Endodermal cell (in vitro differentiated cells): Measurements from ENCODE around the gene SNX30. TPM values are rescaled to one million over a fixed set of nuclear protein-coding genes. Genes with fewer than 3 reads are reported as not detected.

Experiments
- DNase-seq: peaks from one replicate; pipeline ENCODE4 v3.0.0-alpha.2; 2017
- H3K27ac ChIP-seq: 2 replicates; pipeline ENCODE4 v1.5.1; 2013; ENCODE audit warnings: mild to moderate bottlenecking, low read depth, low read length, moderate library complexity
- H3K27me3 ChIP-seq: 2 replicates; pipeline ENCODE4 v1.6.1; 2013; ENCODE audit warnings: mild to moderate bottlenecking, low read length, moderate library complexity; ENCODE audit not compliant: insufficient read depth, control insufficient read depth, poor library complexity, severe bottlenecking
- H3K36me3 ChIP-seq: 2 replicates; pipeline ENCODE4 v1.7.0; 2013; ENCODE audit warnings: mild to moderate bottlenecking, low read length, moderate library complexity; ENCODE audit not compliant: control insufficient read depth, insufficient read depth
- H3K4me1 ChIP-seq: one replicate; pipeline ENCODE4 v1.7.0; 2013; ENCODE audit warnings: low read length; ENCODE audit not compliant: control insufficient read depth, insufficient read depth
- H3K4me3 ChIP-seq: 2 replicates; pipeline ENCODE4 v1.5.1; 2013; ENCODE audit warnings: mild to moderate bottlenecking, low read length, moderate library complexity
- H3K9ac ChIP-seq: 2 replicates; pipeline ENCODE4 v1.6.1; 2013; ENCODE audit warnings: mild to moderate bottlenecking, low read length, moderate library complexity; ENCODE audit not compliant: poor library complexity, severe bottlenecking; ENCODE audit errors: extremely low read depth
- H3K9me3 ChIP-seq: 2 replicates; pipeline ENCODE4 v1.6.1; 2013; ENCODE audit warnings: mild to moderate bottlenecking, low read length, moderate library complexity; ENCODE audit not compliant: control insufficient read depth
- H3K27ac Mint-ChIP-seq: 2 replicates; pipeline ENCODE4 v1.8.0; 2020; ENCODE audit warnings: mixed read lengths
- H3K27me3 Mint-ChIP-seq: 2 replicates; pipeline ENCODE4 v1.8.0; 2021; ENCODE audit warnings: mild to moderate bottlenecking, mixed read lengths; ENCODE audit not compliant: insufficient read depth
- H3K36me3 Mint-ChIP-seq: 2 replicates; pipeline ENCODE4 v1.8.0; 2020; ENCODE audit warnings: low read depth, mixed read lengths
- H3K4me1 Mint-ChIP-seq: 2 replicates; pipeline ENCODE4 v1.8.0; 2020; ENCODE audit warnings: mixed read lengths
- H3K4me3 Mint-ChIP-seq: 2 replicates; pipeline ENCODE4 v1.8.0; 2020; ENCODE audit warnings: mild to moderate bottlenecking, moderate library complexity, mixed read lengths
- H3K9me3 Mint-ChIP-seq: 2 replicates; pipeline ENCODE4 v1.8.0; 2020; ENCODE audit warnings: mild to moderate bottlenecking, mixed read lengths
- CTCF ChIP-seq: fragments of 200-600 bp; sonication (generic); conservative IDR thresholded peaks from 2 replicates; pipeline ENCODE4 v1.5.0; 2021; ENCODE audit warnings: antibody characterized with exemption, mild to moderate bottlenecking
- WGBS, 2 experiments: methylation state at CpG; one replicate each; pipeline versions ENCODE4 v1.1.5 to v1.1.7; 2013; ENCODE audit warnings: missing lambda C conversion rate in 2 of 2, mixed read lengths in 1 of 2; ENCODE audit not compliant: insufficient coverage in 1 of 2, insufficient read length in 1 of 2; 5-methylcytosine and 5-hydroxymethylcytosine counted together
- total RNA-seq, 2 donors: library from RNA; stranded (reverse); fragmentation: NEBNext Ultra II Directional in 1 of 2; extraction: Animal tissue kit (Norgen Biotek cat#: 25700) in 1 of 2; gene quantifications; 2 replicates in 1 of 2; 3 replicates in 1 of 2; pipeline ENCODE4 v1.2.1, GENCODE V29; 2021

Gene SNX30
- total RNA-seq, 2 donors from 2014 or later = 11.8 to 14.8 TPM

- Histone ChIP-seq H3K4me1 (peaks cover 9% of the 10 kb centered on the region), H3K4me3 (no peak overlapping the region), H3K27me3 (no peaks in the 10 kb centered on the region), H3K36me3 (no peaks in the 10 kb centered on the region), H3K9me3 (no peaks in the 10 kb centered on the region), H3K9ac (no peak overlapping the region), H3K27ac (no peak overlapping the region)
- H3K4me3 Mint-ChIP-seq = no peak overlapping the region
- no peak overlapping the region for H3K27ac Mint-ChIP-seq
- no peak for TF ChIP-seq CTCF
- no peaks in the 10 kb centered on the region for H3K36me3 Mint-ChIP-seq
- DNase-seq = no peak
- H3K4me1 Mint-ChIP-seq = peaks cover 30% of the 10 kb centered on the region
- 85 to 95% methylated on average over 6 to 7 of the region's 7 CpGs for WGBS, 2 experiments
- no peaks in the 10 kb centered on the region for H3K27me3 Mint-ChIP-seq
- H3K9me3 Mint-ChIP-seq = no peaks in the 10 kb centered on the region
Observed at GRCh38 chr9:112757282-112757883, 6.8 kb downstream of the SNX30 start.

- Histone ChIP-seq H3K9ac (no peak overlapping the region), H3K27ac (no peak overlapping the region), H3K36me3 (no peaks in the 10 kb centered on the region), H3K27me3 (no peaks in the 10 kb centered on the region), H3K9me3 (no peaks in the 10 kb centered on the region), H3K4me1 (peaks cover 11% of the 10 kb centered on the region), H3K4me3 (no peak overlapping the region)
- Mint-ChIP-seq H3K27me3 (no peaks in the 10 kb centered on the region), H3K27ac (no peak overlapping the region), H3K4me3 (no peak overlapping the region), H3K4me1 (peaks cover 32% of the 10 kb centered on the region), H3K36me3 (no peaks in the 10 kb centered on the region), H3K9me3 (no peaks in the 10 kb centered on the region)
- 90 to 94% methylated on average over 2 of the region's 2 CpGs for WGBS, 2 experiments
- no peak for DNase-seq
- TF ChIP-seq CTCF = no peak
Observed at GRCh38 chr9:112757940-112758339, 7.4 kb downstream of the SNX30 start.

GRCh38 chr9:112760821-112761220 lies 10.3 kb downstream of the SNX30 start:
- no peak overlapping the region for H3K9ac ChIP-seq
- peaks cover 3% of the 10 kb centered on the region for H3K4me1 ChIP-seq
- H3K27ac Mint-ChIP-seq = no peak overlapping the region
- no peaks in the 10 kb centered on the region for H3K36me3 ChIP-seq
- no peaks in the 10 kb centered on the region for H3K9me3 Mint-ChIP-seq
- H3K36me3 Mint-ChIP-seq = no peaks in the 10 kb centered on the region
- H3K4me3 ChIP-seq = no peak overlapping the region
- H3K27ac ChIP-seq = no peak overlapping the region
- WGBS, 2 experiments = 86 to 90% methylated on average over 5 to 8 of the region's 8 CpGs
- H3K27me3 Mint-ChIP-seq = no peaks in the 10 kb centered on the region
- H3K4me1 Mint-ChIP-seq = peaks cover 22% of the 10 kb centered on the region
- TF ChIP-seq CTCF = no peak
- no peak for DNase-seq
- peaks cover under 1% of the 10 kb centered on the region for H3K9me3 ChIP-seq
- no peaks in the 10 kb centered on the region for H3K27me3 ChIP-seq
- H3K4me3 Mint-ChIP-seq = no peak overlapping the region
